GM10266 (cell line): ENCODE data around the gene GLRX.

Experiments
- DNase-seq: peaks from one replicate; pipeline ENCODE4 v3.0.0; 2012; ENCODE audit errors: extremely low spot score
- TF ChIP-seq, protein P1 (sequence below): IDR thresholded peaks from 2 replicates; pipeline ENCODE4 v1.5.1; 2012; ENCODE audit warnings: mild to moderate bottlenecking, low read depth; ENCODE audit not compliant: control insufficient read depth, insufficient read depth; ENCODE audit errors: missing control alignments

GLRX gene

DNA sequence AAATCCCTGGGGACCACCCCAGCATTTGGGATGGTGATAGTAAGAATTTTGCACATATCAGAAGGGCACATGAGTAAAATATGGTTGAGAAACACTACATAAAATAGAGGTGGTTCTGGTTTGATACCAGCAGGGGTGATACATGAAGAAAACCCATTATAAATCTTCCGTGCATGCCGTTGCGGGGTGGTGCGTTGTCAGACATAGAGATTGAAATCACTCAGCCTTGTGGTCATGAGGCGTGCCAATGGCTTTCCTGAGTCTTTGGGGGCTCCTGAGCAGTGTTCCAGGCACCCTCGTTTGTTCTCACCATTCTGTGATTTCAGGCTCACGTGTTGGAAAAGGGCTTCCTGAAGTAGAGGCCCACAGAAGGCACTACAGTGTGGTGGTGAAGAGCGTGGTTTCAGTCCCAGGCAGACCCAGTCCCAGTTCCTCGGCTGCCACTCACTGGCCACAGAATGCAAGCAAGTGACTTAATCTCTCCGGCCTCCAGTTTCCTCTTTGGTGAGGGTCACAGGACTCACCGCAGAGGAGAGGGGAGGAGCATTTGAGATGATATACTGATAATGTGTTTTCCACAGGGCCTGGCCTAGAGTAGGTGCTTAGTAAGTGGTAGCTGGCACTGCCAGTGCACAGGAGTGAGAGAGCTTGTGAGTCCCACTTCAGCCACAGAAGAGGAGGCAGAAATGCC lies 20.5 kb upstream of the GLRX start:
- TF ChIP-seq, protein P1, sequence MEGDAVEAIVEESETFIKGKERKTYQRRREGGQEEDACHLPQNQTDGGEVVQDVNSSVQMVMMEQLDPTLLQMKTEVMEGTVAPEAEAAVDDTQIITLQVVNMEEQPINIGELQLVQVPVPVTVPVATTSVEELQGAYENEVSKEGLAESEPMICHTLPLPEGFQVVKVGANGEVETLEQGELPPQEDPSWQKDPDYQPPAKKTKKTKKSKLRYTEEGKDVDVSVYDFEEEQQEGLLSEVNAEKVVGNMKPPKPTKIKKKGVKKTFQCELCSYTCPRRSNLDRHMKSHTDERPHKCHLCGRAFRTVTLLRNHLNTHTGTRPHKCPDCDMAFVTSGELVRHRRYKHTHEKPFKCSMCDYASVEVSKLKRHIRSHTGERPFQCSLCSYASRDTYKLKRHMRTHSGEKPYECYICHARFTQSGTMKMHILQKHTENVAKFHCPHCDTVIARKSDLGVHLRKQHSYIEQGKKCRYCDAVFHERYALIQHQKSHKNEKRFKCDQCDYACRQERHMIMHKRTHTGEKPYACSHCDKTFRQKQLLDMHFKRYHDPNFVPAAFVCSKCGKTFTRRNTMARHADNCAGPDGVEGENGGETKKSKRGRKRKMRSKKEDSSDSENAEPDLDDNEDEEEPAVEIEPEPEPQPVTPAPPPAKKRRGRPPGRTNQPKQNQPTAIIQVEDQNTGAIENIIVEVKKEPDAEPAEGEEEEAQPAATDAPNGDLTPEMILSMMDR = peak; percentile 80

DNA sequence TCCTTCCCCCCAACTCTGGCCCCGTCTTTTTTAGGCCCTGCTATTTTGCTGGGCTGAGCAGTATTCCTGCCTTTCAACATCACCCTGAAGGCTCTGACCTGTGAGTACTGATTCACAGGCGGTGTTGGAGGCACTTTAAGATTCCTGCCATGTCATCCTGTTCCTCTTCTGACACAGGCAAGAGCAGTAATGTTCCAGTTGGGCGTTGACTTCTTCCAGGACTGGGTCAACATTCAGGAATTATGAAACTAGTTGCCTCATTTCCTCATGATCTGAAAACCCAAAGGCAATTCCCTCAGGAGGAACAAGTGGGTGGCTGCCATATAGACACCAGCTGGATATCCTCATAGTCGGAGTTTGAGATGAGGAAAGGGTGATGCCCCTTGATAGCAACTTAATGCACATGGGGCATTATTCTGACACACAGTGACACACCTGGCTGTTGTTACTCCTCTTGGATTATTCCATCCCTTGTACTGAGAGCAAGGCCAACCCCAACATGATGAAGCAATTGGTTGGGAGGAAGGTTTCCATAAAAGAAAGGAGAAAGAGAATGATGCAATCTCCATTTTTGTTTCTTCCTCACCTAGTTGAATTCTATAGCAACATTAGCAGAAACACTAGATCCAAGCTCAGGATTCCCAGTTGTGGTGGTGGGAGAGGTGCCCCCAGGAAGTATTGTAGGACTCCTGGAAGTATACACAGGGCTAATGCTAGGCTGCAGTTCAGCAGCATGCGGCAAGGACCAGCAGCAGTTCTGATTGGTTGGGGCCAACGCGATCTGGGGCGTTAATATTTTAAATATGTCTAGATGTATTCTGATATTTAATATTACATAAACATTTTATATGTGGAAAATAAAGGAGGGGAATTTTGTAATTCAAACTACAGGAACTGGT lies 19.6 kb upstream of the GLRX start:
- TF ChIP-seq, protein P1 = no peak
- no peak for DNase-seq

More for the DNA sequence above, 20.5 kb upstream of the GLRX start:
- peak; percentile 81 for DNase-seq

DNA sequence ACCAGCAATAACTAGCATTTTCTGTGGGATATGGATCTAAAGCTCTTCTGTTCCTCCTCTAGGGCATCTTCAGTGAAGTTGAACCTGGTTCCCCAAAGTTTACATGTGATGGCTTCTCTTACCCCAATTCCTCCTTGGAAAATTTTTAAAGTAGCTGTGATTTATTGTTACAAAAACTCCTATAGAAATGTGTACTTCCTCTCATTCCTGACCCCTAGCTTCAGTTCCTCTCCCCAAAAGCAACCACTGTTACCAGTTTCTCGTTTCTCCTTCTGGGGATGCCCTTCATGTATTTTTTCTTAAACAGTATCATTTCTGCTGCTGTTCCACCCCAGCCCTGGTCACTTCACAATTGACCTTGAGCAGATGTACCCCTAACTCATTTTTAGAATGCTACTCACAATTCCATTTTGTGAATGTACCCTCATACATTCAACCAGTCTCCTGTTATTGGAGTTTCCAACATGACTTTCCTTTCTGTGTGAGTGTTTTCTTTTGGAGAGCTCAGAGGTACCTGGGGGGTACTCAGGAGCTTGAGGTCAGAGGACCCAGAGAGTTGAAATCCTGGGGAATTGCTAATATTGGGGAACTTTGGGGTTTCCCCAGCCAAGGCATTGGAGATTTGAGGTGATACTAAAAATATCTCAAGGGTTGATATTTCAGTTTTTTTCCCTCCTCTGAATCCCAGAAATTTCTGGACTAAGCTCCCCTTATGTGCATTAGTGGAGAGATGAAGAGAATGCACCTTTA lies 18.6 kb upstream of the GLRX start:
- no peak for DNase-seq
- TF ChIP-seq, protein P1 = no peak

DNA sequence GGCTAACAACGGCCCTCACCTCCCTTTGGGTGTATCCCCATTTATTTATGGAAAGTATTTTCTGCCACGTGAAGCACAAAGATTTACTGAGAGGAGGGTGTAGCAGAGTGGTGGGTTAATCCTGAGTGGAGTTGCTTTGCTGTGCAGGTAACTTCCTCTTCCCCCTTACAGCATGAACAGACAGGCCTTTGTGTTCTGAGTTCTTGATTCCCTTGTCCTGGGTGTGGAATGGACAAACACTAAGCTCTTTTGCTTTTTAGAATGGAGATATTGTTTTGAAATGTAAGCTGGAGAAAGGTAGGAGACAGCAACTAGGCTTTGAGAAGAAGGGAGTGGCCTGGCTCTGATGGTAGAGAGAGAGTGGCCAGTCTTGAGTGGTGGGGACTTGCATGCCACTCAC lies 17.1 kb upstream of the GLRX start:
- no peak for DNase-seq
- TF ChIP-seq, protein P1 = no peak

DNA sequence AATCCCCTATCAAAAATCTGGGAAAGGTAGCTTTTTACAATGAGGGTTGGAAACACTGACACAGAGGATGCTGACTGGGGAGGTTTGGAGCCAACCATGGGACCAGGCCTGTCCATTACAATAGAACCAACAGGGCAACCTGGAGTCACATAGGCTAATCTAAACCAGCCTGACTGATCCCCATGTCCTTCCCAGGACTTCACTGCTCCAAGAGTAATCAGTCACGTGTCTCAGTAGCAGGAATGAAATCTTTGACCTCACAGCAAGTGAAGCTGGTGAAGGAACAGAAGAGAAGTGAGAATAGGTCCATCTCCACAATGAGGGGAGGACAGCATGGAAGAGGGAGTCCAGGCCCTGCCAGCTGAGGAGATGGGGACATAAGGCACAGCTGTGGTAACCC lies 16.0 kb upstream of the GLRX start:
- TF ChIP-seq, protein P1 = no peak
- no peak for DNase-seq

DNA sequence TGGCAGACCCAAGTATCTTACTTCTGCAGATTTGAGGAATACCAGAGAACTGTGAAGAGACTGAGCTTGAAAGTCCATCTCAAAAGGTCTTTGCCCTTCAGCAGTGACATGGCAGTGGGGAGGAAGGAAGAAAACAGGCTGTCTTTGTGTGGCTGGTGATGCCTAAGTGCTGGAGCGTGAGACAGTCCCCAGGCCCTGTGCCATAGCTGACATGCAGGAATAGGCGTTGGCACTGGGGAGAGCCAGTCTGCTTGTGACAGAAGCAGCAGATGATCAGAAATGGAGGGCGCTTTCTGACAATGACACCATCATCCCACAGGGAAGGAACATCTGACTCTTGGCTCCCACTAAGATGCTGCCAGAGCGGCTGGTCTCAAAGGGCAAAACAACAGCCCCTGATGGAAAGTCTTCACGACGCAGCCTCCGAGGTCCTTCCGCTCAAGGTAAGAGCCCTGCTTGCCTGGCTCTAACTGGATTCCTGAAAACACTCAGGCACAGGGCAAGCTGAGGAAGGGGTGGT lies 15.5 kb upstream of the GLRX start:
- TF ChIP-seq, protein P1 = no peak
- no peak for DNase-seq
